Ovary (tissue), 9 donors: Measurements from ENCODE around the gene TFIP11. TPM values are rescaled to one million over a fixed set of nuclear protein-coding genes. Genes with fewer than 3 reads are reported as not detected.

Experiments
- DNase-seq, 5 donors: peaks; one replicate each; pipeline ENCODE4 v3.0.0-alpha.2; 2019 to 2020
- H3K27ac ChIP-seq, 2 donors: fragments of 200-600 bp; one replicate each; pipeline versions ENCODE4 v1.5.1 to v1.8.0; 2019 to 2022
- H3K27me3 ChIP-seq: fragments of 200-600 bp; one replicate; pipeline ENCODE4 v1.8.0; 2022
- H3K36me3 ChIP-seq: fragments of 200-600 bp; sonication (generic); one replicate; pipeline ENCODE4 v1.5.1; 2019
- H3K4me1 ChIP-seq: one replicate; pipeline ENCODE4 v1.8.1; 2013; ENCODE audit warnings: mild to moderate bottlenecking, moderate library complexity; ENCODE audit not compliant: insufficient read depth
- H3K4me3 ChIP-seq: fragments of 200-600 bp; sonication (generic); one replicate; pipeline ENCODE4 v1.5.1; 2017
- H3K9me3 ChIP-seq, 2 donors: fragments of 200-600 bp in 1 of 2; sonication (generic) in 1 of 2; one replicate each; pipeline versions ENCODE4 v1.5.1 to v1.8.1; 2013 to 2019; ENCODE audit warnings: mild to moderate bottlenecking in 1 of 2, moderate library complexity in 1 of 2
- CTCF ChIP-seq, 3 donors: fragments of 450-650 bp in 2 of 3; fragments of 200-600 bp in 1 of 3; IDR thresholded peaks; one replicate each; pipeline versions ENCODE4 v1.5.1 to v1.8.0; 2016 to 2022; ENCODE audit warnings: antibody characterized with exemption in 3 of 3, mild to moderate bottlenecking in 1 of 3
- EP300 ChIP-seq: sonication (generic); formaldehyde crosslinking; IDR thresholded peaks from one replicate; pipeline ENCODE4 v1.6.1; 2017; ENCODE audit warnings: antibody characterized with exemption
- POLR2A ChIP-seq: fragments of 450-650 bp; IDR thresholded peaks from one replicate; pipeline ENCODE4 v1.6.1; 2017; ENCODE audit warnings: antibody characterized with exemption, mild to moderate bottlenecking, moderate library complexity
- WGBS, 3 donors: extraction: QIAGEN DNeasy Blood & Tissue Kit in 1 of 3; methylation state at CpG; one replicate each; pipeline versions ENCODE4 v1.1.5 to v1.1.7; 2013 to 2017; 5-methylcytosine and 5-hydroxymethylcytosine counted together
- intact Hi-C, 4 donors: fragments of 100-400 bp; cut with DNase I; formaldehyde crosslinking; loops; one replicate each; pipeline versions ENCODE4 v1.11.0 to v1.15.1; 2022 to 2023
- polyA plus RNA-seq, 2 donors: library from polyadenylated mRNA; stranded (reverse); fragments of 200-250 nt in 1 of 2; fragments of 350-450 nt in 1 of 2; fragmentation: Illumina TruSeq in 1 of 2; extraction: RNeasy Lipid Tissue Mini Kit (QIAGEN cat#74804) in 1 of 2; gene quantifications; one replicate each; pipeline ENCODE4 v1.2.3, GENCODE V29; 2013 to 2014
- total RNA-seq, 7 donors: library from RNA; depleted of rRNA in 2 of 7; stranded (reverse); fragments of >200 nt in 2 of 7; fragmentation: NEBNext Ultra II Directional in 3 of 7; extraction: Animal tissue kit (Norgen Biotek cat#: 25700) in 3 of 7; gene quantifications; one replicate each; pipeline versions ENCODE4 v1.1.0 to v1.2.4, GENCODE V29; 2016 to 2023
- donor health status: DM: no; HTN: no; CAD: no; lungs with moderate emphysema.
- donor health status: DM: no; HTN: no; CAD: no.
- donor health status: Bipolar disorder and iron deficiency.
- donor health status: DM: yes; HTN: yes; CAD: no.
- donor health status: DM: no; HTN: no; CAD: no.
- donor health status: DM: yes; HTN: yes; CAD: no.

The TFIP11 gene
- total and polyA plus RNA-seq, 9 donors = 10.8 to 31.0 (median 26.3) TPM

DNA sequence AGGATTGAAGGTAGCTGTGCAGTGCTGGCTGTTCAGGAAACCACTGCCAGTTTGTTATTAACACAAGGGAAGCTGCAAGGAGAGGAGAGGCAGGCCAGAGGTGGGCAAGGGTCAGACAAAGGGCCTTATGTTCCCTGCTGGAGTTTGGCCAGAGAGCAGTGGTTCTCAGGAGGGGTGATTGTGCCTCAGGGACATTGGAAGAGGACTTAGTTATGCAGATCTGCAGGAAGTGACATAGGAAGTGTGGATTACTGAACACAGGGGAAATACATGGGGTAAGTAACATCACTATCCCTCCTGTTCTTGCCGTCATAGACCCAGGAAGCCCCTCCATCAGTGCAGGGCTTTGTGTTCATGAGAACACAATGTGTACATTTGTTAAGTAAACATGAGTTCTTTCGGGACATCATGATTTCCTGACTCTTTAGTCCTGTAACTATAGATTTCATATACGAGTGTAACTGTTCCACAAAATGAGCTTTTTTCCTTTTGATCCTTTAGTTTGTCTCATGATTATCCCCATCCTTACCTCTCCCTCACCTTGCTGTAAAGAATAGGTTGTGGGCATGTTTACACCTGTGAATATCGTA is 22.7 kb downstream of the TFIP11 start:
- no peak for DNase-seq
- H3K27me3 ChIP-seq = no peaks in the 10 kb centered on the region
- no peak for TF ChIP-seq CTCF (IDR thresholded peaks at IDR 0.05)
- TF ChIP-seq POLR2A = no peak
- TF ChIP-seq EP300 = no peak
- no peak overlapping the region for H3K4me3 ChIP-seq
- no peaks in the 10 kb centered on the region for H3K9me3 ChIP-seq
- intact Hi-C loops = loop anchor here in 1 of 4 donors (10.0 kb wide), 1 partner anchor 95 kb away; no protein-coding TSS in a partner anchor
- H3K36me3 ChIP-seq = no peaks in the 10 kb centered on the region
- no peaks in the 10 kb centered on the region for H3K4me1 ChIP-seq
- 74 to 79% (median 79%) methylated on average over 4 of the region's 4 CpGs for WGBS, 3 donors
- H3K27ac ChIP-seq = no peak overlapping the region

GRCh38 chr22:26487996-26488395 is 24.3 kb downstream of the TFIP11 start:
- Histone ChIP-seq H3K27ac (no peak overlapping the region), H3K27me3 (no peaks in the 10 kb centered on the region), H3K9me3 (no peaks in the 10 kb centered on the region), H3K4me3 (no peak overlapping the region), H3K4me1 (peaks cover 2% of the 10 kb centered on the region), H3K36me3 (no peaks in the 10 kb centered on the region)
- WGBS, 3 donors = 32 to 36% (median 35%) methylated on average over 3 of the region's 3 CpGs
- TF ChIP-seq EP300 (no peak), CTCF (IDR thresholded peaks at IDR 0.05) (no peak), POLR2A (no peak)
- no peak for DNase-seq
- intact Hi-C loops = loop anchor here in 1 of 4 donors (10.0 kb wide), 1 partner anchor 97 kb away; no protein-coding TSS in a partner anchor

GRCh38 chr22:26486394-26486793 is 25.9 kb downstream of the TFIP11 start:
- intact Hi-C loops = loop anchor here in 1 of 4 donors (10.0 kb wide), 1 partner anchor 98 kb away; no protein-coding TSS in a partner anchor
- no peaks in the 10 kb centered on the region for H3K36me3 ChIP-seq
- TF ChIP-seq CTCF (IDR thresholded peaks at IDR 0.05) = no peak
- TF ChIP-seq POLR2A = no peak
- TF ChIP-seq EP300 = no peak
- no peak for DNase-seq
- H3K9me3 ChIP-seq = no peaks in the 10 kb centered on the region
- no peak overlapping the region for H3K27ac ChIP-seq
- H3K27me3 ChIP-seq = no peaks in the 10 kb centered on the region
- H3K4me3 ChIP-seq = no peak overlapping the region
- H3K4me1 ChIP-seq = peaks cover 5% of the 10 kb centered on the region
- WGBS, 3 donors = 72 to 83% (median 72%) methylated on average over 5 of the region's 5 CpGs

DNA sequence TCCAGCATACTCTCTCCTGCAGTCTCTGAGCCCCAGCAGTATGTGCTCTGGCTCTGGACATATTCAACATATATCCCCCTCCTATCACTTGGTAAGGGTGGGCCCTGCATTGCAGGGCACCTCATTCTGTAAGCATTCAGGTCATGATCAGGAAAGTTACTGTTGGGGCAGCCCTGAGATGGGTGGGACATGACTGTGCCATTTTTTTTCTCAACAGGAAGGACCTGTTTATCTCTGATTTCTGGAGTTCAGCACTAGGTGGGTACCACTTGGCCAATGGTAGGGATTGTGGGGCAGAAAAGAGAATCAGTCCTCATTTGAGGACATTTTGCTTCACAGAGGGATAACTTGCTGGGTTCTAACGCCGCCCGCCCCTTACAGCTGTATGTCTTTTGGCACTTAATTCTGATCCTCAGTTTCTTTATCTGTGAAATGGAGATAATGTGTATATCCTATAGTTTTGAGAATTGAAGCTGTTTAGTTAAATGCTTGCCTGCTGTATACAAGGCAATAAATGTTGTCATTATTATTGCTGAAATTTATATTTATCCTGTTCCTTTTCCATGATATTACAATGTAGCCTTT is 26.4 kb downstream of the TFIP11 start:
- Histone ChIP-seq H3K9me3 (no peaks in the 10 kb centered on the region), H3K27me3 (no peaks in the 10 kb centered on the region), H3K4me1 (peaks cover 5% of the 10 kb centered on the region), H3K27ac (no peak overlapping the region), H3K36me3 (no peaks in the 10 kb centered on the region), H3K4me3 (no peak overlapping the region)
- intact Hi-C loops = loop anchor here in 1 of 4 donors (10.0 kb wide), 1 partner anchor 99 kb away; no protein-coding TSS in a partner anchor
- DNase-seq = no peak
- no peak for TF ChIP-seq EP300
- TF ChIP-seq POLR2A = no peak
- no peak for TF ChIP-seq CTCF (IDR thresholded peaks at IDR 0.05)
- 53 to 59% (median 57%) methylated on average over 3 of the region's 3 CpGs for WGBS, 3 donors
